ENCODE results near the gene ABCC1.

DNA sequence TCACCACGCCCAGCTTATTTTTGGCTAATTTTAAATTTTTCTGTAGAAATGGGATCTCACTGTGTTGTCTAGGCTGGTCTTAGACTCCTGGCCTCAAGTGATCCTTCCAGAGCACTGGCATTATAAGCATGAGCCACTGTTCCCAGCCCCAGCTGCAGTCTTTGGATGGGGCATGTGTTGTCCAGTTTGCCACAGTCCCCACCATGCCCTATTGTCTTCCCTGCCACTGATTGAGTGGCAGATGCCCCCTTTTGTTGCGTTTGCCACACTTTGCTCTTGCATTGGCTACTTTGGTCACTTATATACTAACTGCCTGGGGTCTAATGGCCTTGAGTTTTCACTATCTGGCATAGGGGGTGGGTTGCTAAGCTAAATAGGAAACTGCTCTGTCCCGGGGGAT is 60.8 kb downstream of the ABCC1 start:
- TF ChIP-seq POLR2A (IDR thresholded peaks at IDR 0.05; ENCODE audit: low read length) (no peak), GATA1 (IDR thresholded peaks at IDR 0.05; ENCODE audit: low read depth, low read length) (no peak)
